GM12874 (cell line): Measurements from ENCODE around the gene MXRA5.

Experiments used
- TF ChIP-seq, protein P1 (sequence below): IDR thresholded peaks from 2 replicates; pipeline ENCODE4 v1.5.1; 2011; ENCODE audit warnings: low read depth, mild to moderate bottlenecking, control low read depth, low read length, moderate library complexity; ENCODE audit not compliant: insufficient read depth

The MXRA5 gene

GRCh38 chrX:3317191-3317718, 29.2 kb downstream of the MXRA5 start:
- TF ChIP-seq, protein P1, sequence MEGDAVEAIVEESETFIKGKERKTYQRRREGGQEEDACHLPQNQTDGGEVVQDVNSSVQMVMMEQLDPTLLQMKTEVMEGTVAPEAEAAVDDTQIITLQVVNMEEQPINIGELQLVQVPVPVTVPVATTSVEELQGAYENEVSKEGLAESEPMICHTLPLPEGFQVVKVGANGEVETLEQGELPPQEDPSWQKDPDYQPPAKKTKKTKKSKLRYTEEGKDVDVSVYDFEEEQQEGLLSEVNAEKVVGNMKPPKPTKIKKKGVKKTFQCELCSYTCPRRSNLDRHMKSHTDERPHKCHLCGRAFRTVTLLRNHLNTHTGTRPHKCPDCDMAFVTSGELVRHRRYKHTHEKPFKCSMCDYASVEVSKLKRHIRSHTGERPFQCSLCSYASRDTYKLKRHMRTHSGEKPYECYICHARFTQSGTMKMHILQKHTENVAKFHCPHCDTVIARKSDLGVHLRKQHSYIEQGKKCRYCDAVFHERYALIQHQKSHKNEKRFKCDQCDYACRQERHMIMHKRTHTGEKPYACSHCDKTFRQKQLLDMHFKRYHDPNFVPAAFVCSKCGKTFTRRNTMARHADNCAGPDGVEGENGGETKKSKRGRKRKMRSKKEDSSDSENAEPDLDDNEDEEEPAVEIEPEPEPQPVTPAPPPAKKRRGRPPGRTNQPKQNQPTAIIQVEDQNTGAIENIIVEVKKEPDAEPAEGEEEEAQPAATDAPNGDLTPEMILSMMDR: no peak

- TF ChIP-seq, protein P1: no peak
These were observed 34.3 kb downstream of the MXRA5 start for GRCh38 chrX:3312109-3312508.

DNA sequence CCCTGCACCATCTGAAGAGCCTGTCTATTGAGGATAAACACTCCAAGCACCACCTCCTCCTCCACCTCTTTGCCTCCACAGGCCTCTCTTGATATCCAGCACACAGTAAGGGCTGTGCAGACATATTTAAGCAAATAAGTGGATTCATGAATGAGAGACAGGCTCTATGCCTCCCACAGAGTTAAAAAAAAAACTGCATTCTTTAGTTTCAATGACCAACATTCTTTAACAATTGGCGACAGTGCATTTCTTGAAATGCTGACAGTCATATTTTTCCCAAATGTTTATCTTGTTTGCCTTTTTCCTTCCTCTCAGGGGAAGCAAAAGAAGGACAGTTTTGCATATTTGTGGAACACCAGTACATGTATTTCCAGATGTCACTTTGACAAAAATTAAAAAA, 38.6 kb downstream of the MXRA5 start:
- TF ChIP-seq, protein P1: no peak

GRCh38 chrX:3299636-3300035, 46.8 kb downstream of the MXRA5 start:
- TF ChIP-seq, protein P1: no peak

GRCh38 chrX:3295731-3296130, 50.7 kb downstream of the MXRA5 start:
- TF ChIP-seq, protein P1: no peak

GRCh38 chrX:3293251-3293650, 53.2 kb downstream of the MXRA5 start:
- TF ChIP-seq, protein P1: no peak

GRCh38 chrX:3290561-3290960, 55.9 kb downstream of the MXRA5 start:
- TF ChIP-seq, protein P1: no peak
